ENCODE data around the gene IRF9.

Gene IRF9

GRCh38 chr14:24132061-24132685 is 28.9 kb upstream of the IRF9 start:
- DNase-seq (ENCODE audit: low read depth): no peak

- DNase-seq (ENCODE audit: low read depth): no peak
Measured at GRCh38 chr14:24132976-24133375, 28.1 kb upstream of the IRF9 start.

GRCh38 chr14:24133735-24134134 is 27.3 kb upstream of the IRF9 start:
- DNase-seq (ENCODE audit: low read depth): no peak

GRCh38 chr14:24135584-24135833 is 25.6 kb upstream of the IRF9 start:
- DNase-seq (ENCODE audit: low read depth): no peak

- DNase-seq (ENCODE audit: low read depth): peak; percentile 90
Measured at GRCh38 chr14:24135834-24136683, 25.0 kb upstream of the IRF9 start, which contains the start of gene PSME1. Gene PSME1, plus strand, starts transcription at chr14:24136194. Its CDS starts 69 bp downstream, at chr14:24136263.

- no peak for DNase-seq (ENCODE audit: low read depth)
Measured at GRCh38 chr14:24136684-24137528, 24.2 kb upstream of the IRF9 start.

GRCh38 chr14:24137529-24138395 is 23.3 kb upstream of the IRF9 start:
- DNase-seq (ENCODE audit: low read depth): no peak

GRCh38 chr14:24138396-24139271 is 22.4 kb upstream of the IRF9 start:
- no peak for DNase-seq (ENCODE audit: low read depth)

- DNase-seq (ENCODE audit: low read depth): no peak
Measured at GRCh38 chr14:24139272-24139934, 21.7 kb upstream of the IRF9 start.

GRCh38 chr14:24141097-24141880 is 19.8 kb upstream of the IRF9 start, which contains the start of gene EMC9:
Gene EMC9, minus strand, starts transcription at chr14:24141591. Its CDS starts 287 bp downstream, at chr14:24141304.
- DNase-seq (ENCODE audit: low read depth): peak; percentile 98

- no peak for DNase-seq (ENCODE audit: low read depth)
Measured at GRCh38 chr14:24143511-24143910, 17.6 kb upstream of the IRF9 start.

GRCh38 chr14:24144451-24144850 is 16.6 kb upstream of the IRF9 start:
- no peak for DNase-seq (ENCODE audit: low read depth)

- DNase-seq (ENCODE audit: low read depth): no peak
Measured at GRCh38 chr14:24145219-24145618, 15.8 kb upstream of the IRF9 start.

GRCh38 chr14:24145690-24146452 is 15.2 kb upstream of the IRF9 start:
- no peak for DNase-seq (ENCODE audit: low read depth)

GRCh38 chr14:24146453-24146977 is 14.6 kb upstream of the IRF9 start, which contains the start of gene PSME2:
Gene PSME2, minus strand, starts transcription at chr14:24146610. Its CDS starts 29 bp downstream, at chr14:24146581.
- peak; percentile 73 for DNase-seq (ENCODE audit: low read depth)

GRCh38 chr14:24146978-24147760 is 13.9 kb upstream of the IRF9 start, which contains the start of gene RNF31:
Gene RNF31, plus strand, starts transcription at chr14:24147498. Its CDS starts 201 bp downstream, at chr14:24147699.
- peak; percentile 94 for DNase-seq (ENCODE audit: low read depth)

- DNase-seq (ENCODE audit: low read depth): no peak
Measured at GRCh38 chr14:24147761-24148428, 13.2 kb upstream of the IRF9 start.
